Esophagus mucosa (tissue), 1 donor: ENCODE measurements around the gene EEFSEC. TPM values are rescaled to one million over a fixed set of nuclear protein-coding genes. Genes with fewer than 3 reads are reported as not detected.

ENCODE experiments used
- ATAC-seq: fragments of 200-7000 bp; cut with Tn5 transposase; one replicate; pipeline ENCODE4 v1.9.1; 2020
- total RNA-seq: library from RNA; stranded (reverse); gene quantifications from one replicate; pipeline ENCODE4 v1.2.4, GENCODE V29; 2023
- donor health status: DM: yes; HTN: yes; CAD: no.

Gene EEFSEC
- total RNA-seq, 1 donor from 2014 or later = 10.4 TPM

DNA sequence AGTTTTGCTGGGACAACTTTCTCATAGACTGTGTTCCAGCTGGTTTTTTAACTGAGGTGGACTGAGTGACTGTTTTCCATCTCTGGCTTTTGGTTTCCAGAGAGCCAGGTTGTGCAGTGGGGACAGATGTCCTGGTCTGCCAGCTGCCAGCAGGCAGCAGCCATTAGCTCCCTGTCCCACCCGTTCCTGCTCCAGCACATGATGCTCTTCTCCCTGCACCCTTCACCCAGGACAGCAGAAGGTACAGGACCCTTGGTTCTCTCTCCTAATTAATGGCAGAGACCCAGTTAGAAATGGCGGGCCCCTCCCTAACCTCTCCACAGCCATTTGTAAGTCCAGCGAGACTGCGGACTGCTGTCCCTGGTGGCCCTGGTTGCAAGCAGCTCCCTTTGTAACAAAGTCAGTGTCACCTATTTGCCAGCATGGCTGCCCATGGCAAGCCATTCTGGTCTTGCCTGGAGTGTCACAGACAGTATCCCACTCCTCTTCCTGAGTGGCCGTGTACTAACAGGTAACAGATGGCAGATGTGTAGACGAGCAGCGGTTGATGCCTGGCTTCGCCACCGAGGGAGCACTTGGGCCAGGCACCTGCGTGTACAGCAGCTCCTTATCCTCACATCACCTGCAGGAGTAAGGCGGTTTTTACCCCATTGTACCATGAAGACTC is 165.1 kb downstream of the EEFSEC start:
- no peak for ATAC-seq

DNA sequence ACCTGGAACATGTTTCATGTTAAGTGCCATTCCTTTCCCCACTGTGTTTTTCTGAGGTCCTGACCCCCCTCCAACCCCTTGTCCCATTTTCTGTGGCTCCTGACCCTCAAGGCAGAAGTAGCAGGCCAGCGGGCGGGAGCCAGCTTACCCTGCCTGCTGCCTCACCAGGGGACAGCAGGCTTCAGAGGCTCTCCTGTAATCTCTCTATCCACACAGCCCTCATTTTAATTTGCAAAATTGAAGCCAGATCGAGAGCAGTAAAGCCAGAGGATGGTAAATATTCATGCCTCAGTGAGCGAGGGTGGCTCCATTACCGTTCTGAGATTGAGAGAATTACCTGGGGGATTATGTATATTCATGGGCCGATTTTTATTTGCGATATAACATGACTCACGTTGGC is 165.8 kb downstream of the EEFSEC start:
- no peak for ATAC-seq

DNA sequence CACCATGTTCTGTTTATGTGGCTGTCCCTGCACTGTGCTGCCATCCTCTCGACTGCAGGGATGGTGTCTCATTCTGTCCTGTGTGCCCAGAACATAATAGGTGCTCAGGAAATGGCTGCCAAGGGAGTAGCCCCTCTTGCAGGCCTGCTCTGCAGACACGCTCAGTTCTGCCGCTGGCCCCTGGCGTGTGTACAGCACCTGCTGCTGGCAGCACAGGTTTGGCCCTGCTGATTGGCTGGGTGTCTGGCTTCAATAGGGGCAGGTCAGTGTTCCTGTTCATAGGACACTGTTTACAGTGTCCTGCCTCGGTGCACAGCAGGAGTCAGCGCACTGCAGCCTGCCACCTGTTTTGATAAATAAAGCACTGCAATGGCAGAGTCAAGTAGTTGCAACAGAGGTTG is 166.5 kb downstream of the EEFSEC start:
- no peak for ATAC-seq

DNA sequence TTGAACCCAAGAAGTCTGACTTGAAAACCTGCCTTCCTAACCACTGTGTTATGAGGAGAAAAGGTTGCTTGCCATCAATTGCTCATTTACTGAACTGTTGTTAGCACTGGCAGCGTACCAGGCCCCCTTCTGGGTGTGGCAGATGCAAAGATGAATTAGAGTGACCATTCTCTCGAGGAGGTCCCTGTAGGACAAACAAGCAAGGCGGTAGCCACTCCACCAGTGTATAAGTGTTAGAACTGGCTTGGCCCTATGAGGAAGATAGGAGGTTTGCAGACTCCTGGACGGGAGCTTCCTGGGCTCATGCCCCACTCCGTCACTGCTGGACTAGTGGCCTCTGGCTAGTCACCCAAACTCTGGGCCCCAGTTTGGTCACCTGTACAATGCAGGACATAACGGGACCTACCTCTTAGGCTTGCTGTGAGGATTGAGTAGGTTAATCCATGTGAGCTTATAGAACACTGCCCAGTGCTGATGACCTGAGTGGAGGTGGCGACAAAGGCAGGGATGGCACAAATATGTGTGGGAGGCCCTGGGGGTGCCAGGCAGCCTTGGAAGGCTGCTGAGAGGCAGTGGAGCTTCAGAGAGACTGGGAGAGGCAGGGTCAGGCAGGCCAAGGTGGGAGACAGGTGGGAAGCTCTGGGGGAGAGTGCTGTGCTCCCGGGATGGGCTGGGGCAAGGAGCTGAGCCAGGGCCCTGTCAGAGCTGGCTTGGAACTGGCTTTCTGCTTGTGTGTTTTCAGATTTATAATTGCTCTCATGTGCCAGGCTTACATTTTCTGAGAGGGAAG is 167.5 kb downstream of the EEFSEC start:
- ATAC-seq = no peak

DNA sequence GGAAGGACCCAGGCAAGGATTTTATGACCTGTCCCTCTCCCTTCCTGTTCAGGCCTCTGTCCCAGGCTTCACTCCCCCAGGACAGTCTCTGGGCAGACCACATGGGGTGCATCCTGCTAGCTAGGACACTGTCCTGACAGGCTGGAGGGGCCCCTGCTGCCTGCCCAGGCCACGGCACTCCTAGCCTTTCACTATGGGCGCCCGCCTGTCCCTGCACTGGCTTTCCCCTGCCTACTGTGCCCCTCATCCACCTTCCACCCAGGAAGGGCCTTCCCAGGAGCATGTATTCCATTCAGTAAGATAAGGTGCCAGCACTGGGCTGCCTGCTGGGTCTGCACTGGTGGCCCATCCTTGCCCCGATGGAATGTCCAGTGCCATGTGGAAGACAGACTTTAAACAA is 168.1 kb downstream of the EEFSEC start:
- ATAC-seq = no peak

DNA sequence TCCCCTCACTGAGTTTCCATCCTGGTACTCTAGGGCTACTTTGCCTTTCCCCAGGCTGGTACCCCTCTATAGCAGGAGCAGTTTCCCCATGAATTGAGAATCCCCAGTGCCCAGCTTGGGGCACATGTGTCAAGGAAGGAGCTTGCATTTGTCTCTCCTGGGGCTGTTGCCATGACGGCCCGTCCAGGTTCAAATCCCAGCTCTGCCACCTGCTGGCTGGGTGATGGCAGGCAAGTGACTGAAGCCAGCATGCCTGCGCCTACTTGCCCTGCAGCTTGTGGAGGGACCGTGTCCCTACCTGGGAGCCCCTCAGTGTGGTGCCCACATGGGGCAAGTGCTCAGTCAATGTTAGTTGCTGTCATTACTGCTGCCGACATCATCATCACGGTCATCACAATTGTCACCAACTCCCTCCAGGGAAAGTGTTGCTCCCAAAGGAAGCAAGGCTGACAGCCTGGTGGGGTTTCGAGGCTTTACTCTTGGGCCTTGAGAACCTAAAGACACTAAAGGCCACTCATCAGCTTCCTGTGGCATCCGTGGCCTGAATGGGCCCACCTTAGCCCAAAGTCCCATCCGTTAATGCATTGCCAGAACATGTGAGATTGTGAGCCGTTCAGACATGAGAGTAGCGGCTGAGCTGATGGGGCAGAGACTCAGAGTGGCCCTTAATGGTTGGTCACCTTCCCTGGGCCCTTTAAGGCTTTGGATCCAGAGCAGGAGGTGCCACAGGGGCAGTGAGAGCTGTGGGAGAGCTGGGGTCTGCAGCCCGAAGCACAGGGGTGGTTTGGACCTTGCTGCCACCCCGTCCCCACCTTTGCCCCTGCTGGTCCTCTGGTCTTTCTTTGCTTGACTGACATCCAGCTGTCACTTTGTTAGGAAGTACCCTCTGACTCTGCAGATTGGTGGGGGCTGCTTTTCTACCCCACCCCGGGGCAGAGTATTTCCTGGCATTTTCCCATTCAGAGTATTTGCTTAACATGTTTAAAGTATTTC is 169.0 kb downstream of the EEFSEC start:
- ATAC-seq = peak; percentile 48

DNA sequence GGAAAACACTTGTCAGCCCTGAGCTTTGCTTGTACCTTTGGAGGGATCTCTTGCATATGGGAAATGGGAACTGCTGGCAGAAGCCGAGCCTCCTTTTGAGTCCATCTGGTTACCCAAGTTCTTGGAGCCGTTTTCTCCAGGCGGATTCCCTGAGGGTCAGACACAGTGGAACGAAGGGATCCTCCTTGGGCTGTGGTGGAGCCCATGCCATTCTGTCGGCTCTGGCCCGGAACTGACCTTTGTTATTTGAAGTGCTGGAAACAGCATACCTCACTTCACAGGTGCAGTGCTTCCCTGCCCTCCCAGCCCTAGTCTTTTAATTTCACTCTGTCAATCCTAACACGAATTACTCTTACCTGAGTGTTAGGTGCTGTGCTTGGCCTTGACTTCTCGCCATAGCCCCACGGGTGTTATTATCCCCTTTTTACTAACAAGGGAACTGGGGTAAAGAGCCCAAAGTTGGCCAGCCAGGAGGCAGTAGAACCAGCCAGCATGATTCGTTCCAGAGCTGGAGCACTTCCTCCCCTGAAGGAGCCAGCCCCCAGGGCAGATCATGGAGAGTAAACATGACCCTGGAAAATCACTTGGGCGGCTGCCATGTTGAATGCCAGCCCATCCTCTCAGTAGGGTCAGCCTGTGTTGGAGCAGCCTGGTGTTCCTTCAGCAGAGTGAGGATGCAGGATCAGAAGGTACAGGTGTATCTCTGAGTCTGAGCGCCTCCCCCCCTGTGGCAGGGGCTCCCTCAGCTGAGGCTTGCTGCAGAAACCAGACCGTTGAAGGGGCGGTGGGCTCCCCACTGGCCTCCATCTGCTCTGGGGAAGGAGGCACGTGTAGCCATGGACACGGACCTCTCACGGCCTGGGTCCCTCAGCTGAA is 170.2 kb downstream of the EEFSEC start:
- no peak for ATAC-seq

DNA sequence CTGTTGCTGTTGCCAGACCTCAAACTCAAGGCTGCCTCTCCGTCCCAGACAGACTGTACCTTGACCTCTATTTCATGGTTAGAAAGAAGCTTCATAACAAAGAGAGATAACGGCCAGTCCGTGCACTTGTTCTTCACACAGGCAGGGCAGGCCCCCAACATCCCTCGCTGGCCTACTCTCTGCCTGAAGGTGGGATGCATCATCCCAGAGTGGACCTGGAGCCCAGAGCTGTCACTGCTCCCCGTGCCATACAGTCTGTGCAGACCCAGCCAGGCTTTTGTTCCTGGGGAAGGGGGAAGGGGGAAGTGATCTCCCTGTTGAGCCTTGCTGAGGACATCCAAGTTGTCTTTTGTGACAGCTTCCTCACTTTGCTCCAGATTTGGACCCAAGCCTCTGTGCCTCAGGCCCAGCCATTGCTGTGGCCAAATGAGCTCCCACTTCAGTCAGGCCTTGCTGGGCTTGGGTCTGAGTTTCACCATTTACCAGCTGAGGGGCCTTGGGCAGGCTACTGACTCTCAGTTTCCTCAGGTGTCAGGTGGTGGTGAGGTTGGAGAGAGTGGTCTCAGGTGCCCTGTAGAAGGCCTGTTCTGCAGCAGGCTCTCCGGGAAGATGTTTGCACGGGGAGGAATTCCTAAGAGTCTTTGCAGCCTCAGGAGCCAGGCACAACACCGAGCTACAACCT is 171.8 kb downstream of the EEFSEC start:
- no peak for ATAC-seq

DNA sequence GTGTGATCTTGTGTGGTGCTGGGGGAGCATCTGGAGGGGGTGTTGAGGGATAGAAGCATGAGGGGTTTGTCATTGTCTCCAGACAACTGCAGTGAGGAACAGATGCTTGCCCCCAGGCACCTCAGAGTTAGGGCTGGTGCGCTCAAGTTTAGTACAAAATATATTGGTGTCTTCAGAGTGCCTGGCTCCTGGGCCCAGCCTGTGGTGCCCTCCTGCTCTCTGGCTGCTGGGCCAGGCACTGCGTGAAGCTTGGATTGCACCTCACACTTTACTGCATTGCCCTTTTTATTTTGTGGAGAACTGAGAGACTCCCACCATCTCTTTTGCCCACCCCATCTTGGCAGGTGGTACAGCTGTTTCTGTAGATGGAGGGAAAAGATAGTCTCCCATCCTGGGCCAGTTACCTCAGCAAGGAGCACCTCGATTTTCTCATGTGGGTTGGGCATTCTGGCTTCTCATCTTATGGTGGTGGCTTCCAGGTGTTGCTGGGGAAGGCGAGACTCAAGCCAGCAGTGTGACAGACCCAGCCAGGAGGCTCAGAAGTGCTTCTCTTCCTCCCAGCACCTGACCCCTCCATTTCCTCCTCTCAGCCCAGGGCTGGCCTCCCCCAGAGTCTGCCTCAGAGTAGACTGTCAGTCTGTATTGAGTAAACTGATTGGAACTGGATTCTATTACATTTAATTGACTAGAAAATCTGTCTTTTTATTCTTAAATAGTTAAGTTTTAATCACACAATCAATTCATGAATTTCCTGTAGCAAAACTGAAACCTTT is 173.0 kb downstream of the EEFSEC start:
- no peak for ATAC-seq

DNA sequence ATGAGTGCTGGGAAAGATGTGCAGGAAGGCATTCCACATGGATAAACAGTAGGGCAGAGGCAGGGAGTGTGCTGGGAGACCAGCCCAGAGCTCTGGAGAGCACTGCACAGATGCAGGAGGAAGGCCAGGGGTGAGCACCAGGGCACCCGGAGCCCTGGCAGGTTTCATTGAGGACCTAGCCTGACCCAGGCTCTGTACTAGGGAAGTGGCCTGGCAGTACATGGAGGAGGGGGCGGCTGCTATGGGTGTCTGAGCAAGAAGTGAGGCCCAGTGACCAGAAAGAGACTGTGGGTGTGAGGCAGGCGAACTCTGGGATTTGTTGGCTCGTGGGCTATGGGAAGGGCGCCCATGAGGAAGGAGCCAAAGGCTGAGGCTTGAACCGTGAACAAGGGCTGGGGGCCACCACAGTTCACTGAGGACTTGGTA is 174.3 kb downstream of the EEFSEC start:
- ATAC-seq = no peak

DNA sequence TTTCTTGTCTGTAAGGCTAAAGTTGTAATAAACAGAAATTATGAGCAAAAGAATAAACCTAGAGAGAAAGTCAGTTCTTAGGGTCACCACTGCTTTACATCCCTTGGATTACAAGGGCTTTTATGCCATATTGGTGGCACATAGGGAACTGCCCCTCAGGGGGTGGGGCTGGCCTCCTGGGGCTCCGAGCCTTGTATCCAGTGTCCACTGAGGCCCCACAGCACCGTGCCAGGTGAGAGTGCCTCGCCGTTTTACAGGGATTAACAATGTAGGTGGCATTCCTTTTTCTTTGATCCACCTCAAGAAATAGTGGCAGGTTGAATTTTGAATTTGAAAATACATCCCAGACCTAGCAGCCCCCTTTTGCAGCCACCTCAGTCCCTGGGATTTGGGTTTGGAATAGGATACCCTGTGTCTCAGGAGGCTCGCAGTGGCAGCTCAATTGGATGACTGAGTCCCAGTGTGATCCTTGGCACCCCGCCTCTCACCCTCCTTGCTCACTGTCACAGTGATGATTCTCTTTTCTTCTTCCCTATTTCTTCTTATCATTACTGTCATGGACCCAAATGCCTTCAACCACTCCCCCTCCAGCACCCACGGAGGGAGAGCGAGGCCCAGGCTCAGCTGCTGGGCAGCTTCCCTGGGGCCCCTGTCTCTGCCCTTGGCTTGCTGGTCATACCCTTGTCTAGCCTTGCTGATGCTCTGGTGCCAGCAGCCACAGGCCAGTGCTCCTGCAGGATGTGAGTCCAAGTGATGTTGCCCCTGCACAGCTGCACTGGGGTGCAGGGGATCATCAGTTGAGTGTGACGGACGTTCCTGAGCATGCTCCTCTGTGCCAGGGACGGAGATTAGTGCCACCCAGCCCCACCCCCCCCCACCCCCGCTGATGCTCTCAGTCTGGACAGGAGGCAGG is 175.5 kb downstream of the EEFSEC start:
- no peak for ATAC-seq

DNA sequence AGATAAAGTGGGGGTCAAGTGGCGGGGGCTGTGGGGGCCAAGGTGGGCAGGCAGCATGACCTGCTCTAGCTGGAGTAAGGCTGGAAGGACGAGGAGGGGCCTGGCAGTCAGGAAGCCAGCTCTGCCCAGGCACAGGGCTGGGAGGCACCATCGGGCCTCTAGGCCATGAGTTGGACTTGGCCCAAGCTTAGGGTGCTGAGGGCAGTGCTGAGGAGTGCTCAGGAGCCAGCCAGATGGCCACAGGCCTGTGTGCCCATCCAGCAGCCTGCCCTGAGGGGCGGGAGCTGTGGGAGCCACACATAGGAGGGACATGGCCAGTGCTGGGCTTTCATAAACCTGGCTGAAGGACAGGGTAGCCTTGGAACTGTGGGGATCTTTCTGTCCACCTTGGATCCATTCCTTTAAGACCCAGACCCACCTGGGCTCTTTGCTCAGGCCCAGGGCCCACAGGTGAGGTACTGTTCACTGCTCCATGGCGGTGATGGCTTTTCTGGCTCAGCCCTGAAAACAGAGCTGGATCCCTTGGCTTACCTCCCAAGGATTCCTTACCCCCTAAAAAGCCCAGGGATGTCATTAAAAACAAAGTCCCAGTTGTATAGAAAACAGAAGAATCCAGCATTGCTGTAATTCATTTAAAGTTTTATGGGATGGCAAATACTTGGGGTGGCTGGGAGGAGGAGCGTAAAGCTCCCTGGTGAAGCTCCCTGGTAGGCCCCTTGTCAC is 176.4 kb downstream of the EEFSEC start:
- ATAC-seq = peak; percentile 20

DNA sequence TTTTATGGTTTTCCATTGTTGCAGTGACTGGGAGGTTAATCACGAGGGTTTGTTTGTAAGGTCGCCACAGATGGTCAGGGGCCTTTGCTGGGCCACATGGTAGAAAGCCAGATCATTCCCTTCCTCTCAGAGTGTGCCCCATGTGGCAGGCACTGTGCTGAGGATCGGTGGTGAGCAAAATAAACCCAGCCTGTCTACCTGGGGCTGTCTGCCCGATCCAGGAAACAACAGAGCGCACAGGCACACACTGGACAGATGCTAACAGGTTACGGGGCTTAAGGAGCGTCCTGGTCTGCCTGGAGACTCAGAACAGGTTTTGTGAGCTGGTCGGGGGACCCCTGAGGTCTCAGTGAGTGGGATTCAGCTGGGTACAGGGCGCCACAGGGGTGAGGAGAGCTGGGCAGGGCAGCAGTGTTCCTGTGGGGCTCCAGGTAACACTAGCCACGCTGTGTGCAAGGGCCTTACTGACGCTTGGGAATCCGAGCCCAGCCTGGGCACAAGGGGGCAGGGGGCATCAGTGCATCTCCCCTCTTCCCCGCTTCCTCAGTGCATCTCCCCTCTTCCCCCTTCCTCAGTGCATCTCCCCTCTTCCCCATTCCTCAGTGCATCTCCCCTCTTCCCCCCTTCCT is 177.0 kb downstream of the EEFSEC start:
- no peak for ATAC-seq

DNA sequence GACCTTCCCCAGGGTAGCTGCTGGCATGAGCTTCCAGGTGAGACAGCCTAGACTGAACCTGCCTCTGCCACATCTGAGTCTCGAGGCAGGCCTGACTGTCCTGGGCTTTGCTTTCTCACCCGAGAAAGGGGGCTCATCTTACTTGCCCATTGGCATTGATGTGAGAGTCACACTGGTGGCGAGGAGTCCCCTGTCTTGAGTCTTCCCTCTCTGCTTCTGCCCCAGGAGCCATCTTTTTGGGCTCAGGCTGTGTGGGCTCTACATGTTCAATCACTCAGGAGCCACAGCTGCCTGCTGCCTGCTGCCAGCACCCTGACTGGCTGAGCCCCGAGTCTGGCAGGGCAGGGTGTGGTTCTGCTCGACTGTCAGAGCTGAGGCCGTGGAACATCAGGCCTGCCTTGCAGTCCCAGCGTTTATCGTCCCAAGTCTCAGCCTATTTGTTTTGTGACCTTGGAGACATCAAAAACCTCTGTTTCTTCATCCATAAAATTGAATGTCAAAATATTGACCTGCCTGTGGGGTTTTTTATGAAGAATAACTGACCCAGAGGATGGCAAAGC is 180.9 kb downstream of the EEFSEC start:
- peak; percentile 32 for ATAC-seq

DNA sequence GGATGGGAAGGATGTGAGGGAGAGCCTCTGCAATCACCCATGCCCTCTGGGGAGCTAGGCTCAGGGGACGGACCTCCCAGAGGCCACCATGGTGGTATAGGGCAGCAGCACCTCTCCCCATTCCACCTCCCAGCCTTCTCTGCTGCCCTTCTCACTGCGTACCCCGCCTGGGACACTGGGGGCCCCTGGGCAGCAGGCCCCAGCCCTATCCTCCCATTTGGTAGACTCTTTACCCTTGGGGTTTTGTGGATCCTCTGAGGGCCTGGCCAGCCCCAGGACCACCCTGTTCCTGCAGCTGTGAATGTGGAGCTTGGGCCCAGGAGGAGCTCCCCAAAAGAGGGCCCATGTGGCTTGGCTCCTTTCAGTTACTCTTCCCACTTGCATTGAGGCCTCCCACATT is 181.5 kb downstream of the EEFSEC start:
- ATAC-seq = no peak

DNA sequence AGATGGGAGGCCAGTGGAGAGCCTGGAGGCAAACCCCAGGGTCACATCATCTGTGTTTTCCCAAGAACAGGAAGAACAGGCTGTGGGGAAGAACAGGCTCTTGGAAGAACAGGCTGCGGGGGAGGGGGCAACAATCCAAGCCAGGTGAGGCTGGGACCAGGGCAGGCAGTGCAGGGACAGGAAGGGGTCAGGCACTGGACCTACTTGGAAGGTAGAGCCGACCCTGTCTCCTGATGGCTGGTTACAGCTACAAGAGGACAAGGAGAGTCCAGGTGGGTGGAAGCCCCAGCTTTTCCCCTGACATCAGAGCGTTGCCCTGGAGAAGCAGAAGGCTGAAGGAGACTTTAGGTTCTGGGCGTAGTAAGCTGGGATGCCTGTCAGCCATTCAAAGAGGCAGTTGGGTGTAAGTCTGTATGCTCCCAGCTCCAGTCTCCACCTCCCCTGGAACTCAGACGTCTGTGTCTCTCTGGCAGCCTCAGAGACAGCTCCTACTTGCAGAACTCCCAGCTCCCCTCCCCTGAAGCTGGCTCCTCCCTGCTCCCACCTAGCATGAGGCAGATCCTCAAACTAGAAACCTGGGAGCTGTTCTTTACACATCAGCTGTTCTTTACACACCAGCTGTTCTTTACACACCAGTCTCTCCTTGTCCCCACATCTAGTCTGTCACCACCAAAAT is 182.5 kb downstream of the EEFSEC start:
- peak; percentile 30 for ATAC-seq
